H9 (cell line): Measurements from ENCODE around the gene GPR50. TPM values are rescaled to one million over a fixed set of nuclear protein-coding genes. Genes with fewer than 3 reads are reported as not detected.
A peak's percentile ranks its signal among the peaks of the same experiment; 100 is the strongest.

ENCODE experiments used
- DNase-seq: peaks from one replicate; pipeline ENCODE4 v3.0.0-alpha.2; 2017
- H2AFZ ChIP-seq: one replicate; pipeline ENCODE4 v1.6.1; 2013; ENCODE audit warnings: mild to moderate bottlenecking, low read length, control low read depth, moderate library complexity
- H2AK5ac ChIP-seq: 2 replicates; pipeline ENCODE4 v1.6.1; 2013; ENCODE audit warnings: low read length, control low read depth, mixed read lengths; ENCODE audit not compliant: insufficient read length
- H2BK120ac ChIP-seq: one replicate; pipeline ENCODE4 v1.6.1; 2013; ENCODE audit warnings: low read depth, mild to moderate bottlenecking, low read length, control low read depth, inconsistent platforms; ENCODE audit not compliant: poor library complexity, severe bottlenecking
- H2BK12ac ChIP-seq: 2 replicates; pipeline ENCODE4 v1.6.1; 2013; ENCODE audit warnings: low read length, control low read depth, mixed read lengths, low read depth; ENCODE audit not compliant: insufficient read length
- H2BK15ac ChIP-seq: 2 replicates; pipeline ENCODE4 v1.6.1; 2013; ENCODE audit warnings: low read depth, low read length, control low read depth
- H2BK20ac ChIP-seq: one replicate; pipeline ENCODE4 v1.6.1; 2013; ENCODE audit warnings: low read depth, mild to moderate bottlenecking, low read length, control low read depth, inconsistent platforms; ENCODE audit not compliant: poor library complexity, severe bottlenecking
- H2BK5ac ChIP-seq: 2 replicates; pipeline ENCODE4 v1.6.1; 2013; ENCODE audit warnings: low read length, control low read depth, mixed read lengths; ENCODE audit not compliant: insufficient read length
- H3K14ac ChIP-seq: 2 replicates; pipeline ENCODE4 v1.6.1; 2013; ENCODE audit warnings: low read length, control low read depth; ENCODE audit not compliant: insufficient read depth
- H3K18ac ChIP-seq: 2 replicates; pipeline ENCODE4 v1.6.1; 2013; ENCODE audit warnings: low read depth, mild to moderate bottlenecking, mixed read lengths, low read length, control low read depth; ENCODE audit not compliant: insufficient read length
- H3K23ac ChIP-seq: 2 replicates; pipeline ENCODE4 v1.6.1; 2013; ENCODE audit warnings: low read length, control low read depth, mixed read lengths, low read depth; ENCODE audit not compliant: insufficient read length
- H3K23me2 ChIP-seq: 2 replicates; pipeline ENCODE4 v1.6.1; 2013; ENCODE audit warnings: low read depth, mild to moderate bottlenecking, mixed read lengths, low read length, control low read depth; ENCODE audit not compliant: insufficient read length, poor library complexity, severe bottlenecking
- H3K27ac ChIP-seq: 2 replicates; pipeline ENCODE4 v1.5.1; 2013; ENCODE audit warnings: low read length, control low read depth, mixed read lengths, low read depth; ENCODE audit not compliant: insufficient read length
- H3K27me3 ChIP-seq: 2 replicates; pipeline ENCODE4 v1.6.1; 2013; ENCODE audit warnings: low read length, control low read depth, inconsistent platforms; ENCODE audit not compliant: insufficient read depth
- H3K4ac ChIP-seq: 2 replicates; pipeline ENCODE4 v1.6.1; 2013; ENCODE audit warnings: low read depth, mild to moderate bottlenecking, control low read depth, inconsistent platforms, low read length, moderate library complexity
- H3K4me1 ChIP-seq: 2 replicates; pipeline ENCODE4 v1.6.1; 2013; ENCODE audit warnings: low read length, control low read depth, inconsistent platforms; ENCODE audit not compliant: insufficient read depth
- H3K4me2 ChIP-seq: 2 replicates; pipeline ENCODE4 v1.6.1; 2013; ENCODE audit warnings: low read length, control low read depth, mixed read lengths; ENCODE audit not compliant: insufficient read length, insufficient read depth
- H3K56ac ChIP-seq: 2 replicates; pipeline ENCODE4 v1.6.1; 2013; ENCODE audit warnings: low read depth, mild to moderate bottlenecking, mixed read lengths, low read length, control low read depth; ENCODE audit not compliant: insufficient read length
- H3K79me1 ChIP-seq: 2 replicates; pipeline ENCODE4 v1.6.1; 2013; ENCODE audit warnings: low read depth, mild to moderate bottlenecking, moderate library complexity, low read length, control low read depth, inconsistent platforms; ENCODE audit not compliant: insufficient read depth, poor library complexity, severe bottlenecking
- H3K79me2 ChIP-seq: 2 replicates; pipeline ENCODE4 v1.6.1; 2013; ENCODE audit warnings: low read length, control low read depth, inconsistent platforms; ENCODE audit not compliant: insufficient read depth
- H3K9ac ChIP-seq: 2 replicates; pipeline ENCODE4 v1.6.1; 2013; ENCODE audit warnings: low read length, control low read depth, mixed read lengths; ENCODE audit not compliant: insufficient read length; ENCODE audit errors: extremely low read depth
- H3K9me3 ChIP-seq: one replicate; pipeline ENCODE4 v1.6.1; 2013; ENCODE audit warnings: low read depth, low read length, inconsistent platforms; ENCODE audit not compliant: control insufficient read depth
- H3T11ph ChIP-seq: one replicate; pipeline ENCODE4 v1.6.1; 2013; ENCODE audit warnings: mild to moderate bottlenecking, low read length, control low read depth, inconsistent platforms
- H4K20me1 ChIP-seq: one replicate; pipeline ENCODE4 v1.6.1; 2013; ENCODE audit not compliant: control insufficient read depth, insufficient read length, insufficient read depth
- H4K5ac ChIP-seq: 2 replicates; pipeline ENCODE4 v1.6.1; 2013; ENCODE audit warnings: low read depth, mild to moderate bottlenecking, mixed read lengths, low read length, control low read depth; ENCODE audit not compliant: insufficient read length
- H4K8ac ChIP-seq: replicated peaks from 2 replicates; pipeline ENCODE4 v1.6.1; 2013; ENCODE audit warnings: low read length, control low read depth, mixed read lengths, low read depth; ENCODE audit not compliant: insufficient read length
- H4K91ac ChIP-seq: 2 replicates; pipeline ENCODE4 v1.6.1; 2013; ENCODE audit warnings: low read depth, mild to moderate bottlenecking, moderate library complexity, mixed read lengths, low read length, control low read depth; ENCODE audit not compliant: insufficient read length
- H3K27ac Mint-ChIP-seq, 3 experiments: 2 replicates in 2 of 3; 3 replicates in 1 of 3; pipeline ENCODE4 v1.8.0; 2020 to 2021; ENCODE audit warnings: mixed read lengths in 3 of 3, mild to moderate bottlenecking in 1 of 3, moderate library complexity in 1 of 3
- H3K27me3 Mint-ChIP-seq: 2 replicates; pipeline ENCODE4 v1.8.0; 2021; ENCODE audit warnings: low read depth, mild to moderate bottlenecking, moderate library complexity, mixed read lengths
- H3K36me3 Mint-ChIP-seq, 3 experiments: 2 replicates in 2 of 3; 3 replicates in 1 of 3; pipeline ENCODE4 v1.8.0; 2020 to 2021; ENCODE audit warnings: low read depth in 3 of 3, mixed read lengths in 3 of 3; ENCODE audit not compliant: insufficient read depth in 1 of 3
- H3K4me1 Mint-ChIP-seq, 2 experiments: 2 replicates each; pipeline ENCODE4 v1.8.0; 2020; ENCODE audit warnings: mixed read lengths in 2 of 2
- H3K4me3 Mint-ChIP-seq, 2 experiments: 2 replicates in 1 of 2; 3 replicates in 1 of 2; pipeline ENCODE4 v1.8.0; 2020 to 2021; ENCODE audit warnings: mild to moderate bottlenecking in 2 of 2, mixed read lengths in 2 of 2, moderate library complexity in 1 of 2
- H3K9me3 Mint-ChIP-seq, 2 experiments: 2 replicates in 1 of 2; 3 replicates in 1 of 2; pipeline ENCODE4 v1.8.0; 2020; ENCODE audit warnings: mild to moderate bottlenecking in 2 of 2, mixed read lengths in 2 of 2, moderate library complexity in 1 of 2
- WGBS: extraction: QIAGEN DNeasy Blood & Tissue Kit; methylation state at CpG from one replicate; pipeline ENCODE4 v1.1.7; 2013; ENCODE audit warnings: missing lambda C conversion rate, low lambda C conversion rate, mixed read lengths; ENCODE audit not compliant: insufficient read length; ENCODE audit errors: extremely low coverage; 5-methylcytosine and 5-hydroxymethylcytosine counted together
- total RNA-seq: library from RNA; stranded (reverse); gene quantifications from 2 replicates; pipeline ENCODE4 v1.2.1, GENCODE V29; 2021
- TF ChIP-seq, protein P1 (sequence below): fragments of 200-600 bp; sonication (generic); conservative IDR thresholded peaks from 3 replicates; pipeline ENCODE4 v1.8.0; 2021; ENCODE audit warnings: antibody characterized with exemption, mild to moderate bottlenecking

The GPR50 gene
- total RNA-seq, 1 experiment from 2014 or later = 12.2 TPM

DNA sequence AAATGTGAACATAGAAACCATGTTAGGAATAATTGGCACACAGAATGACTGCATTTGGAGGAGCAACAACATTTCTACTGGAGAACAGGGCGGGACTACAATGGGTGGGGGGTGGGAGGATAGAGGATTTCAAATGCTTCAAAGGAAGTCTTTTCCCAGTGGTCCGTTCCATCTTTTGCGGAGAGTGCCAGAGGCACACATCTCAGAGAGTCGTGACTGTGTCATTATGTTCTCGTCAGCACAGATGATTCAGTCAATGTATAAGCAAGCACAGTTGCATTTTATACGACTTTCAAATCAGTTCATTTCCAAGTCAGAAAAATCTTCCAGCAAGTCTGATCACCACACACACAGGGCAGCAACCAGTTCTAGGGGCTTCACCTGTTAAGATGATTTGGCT lies 22.7 kb upstream of the GPR50 start:
- H3K9me3 ChIP-seq = peaks cover 29% of the 10 kb centered on the region
- no peak overlapping the region for H2BK120ac ChIP-seq
- H3K36me3 Mint-ChIP-seq = peaks cover 0 to 2% (median 0%) of the 10 kb centered on the region in 3 experiments; a peak in 1 of 7 replicates
- no peak overlapping the region for H3K27ac Mint-ChIP-seq
- H2AK5ac ChIP-seq = no peak overlapping the region
- no peak overlapping the region for H2AFZ ChIP-seq
- H2BK20ac ChIP-seq = no peak overlapping the region
- H4K8ac ChIP-seq = no peak overlapping the region
- no peak overlapping the region for H4K91ac ChIP-seq
- peaks cover 78 to 84% of the 10 kb centered on the region in 2 experiments for H3K9me3 Mint-ChIP-seq
- no peaks in the 10 kb centered on the region for H3K79me1 ChIP-seq
- no peak overlapping the region for H2BK15ac ChIP-seq
- no peak overlapping the region for H4K5ac ChIP-seq
- no peak overlapping the region for H3K27ac ChIP-seq
- H4K20me1 ChIP-seq = no peaks in the 10 kb centered on the region
- H3K4me1 Mint-ChIP-seq = peaks cover 13 to 16% of the 10 kb centered on the region in 2 experiments
- H3K14ac ChIP-seq = no peak overlapping the region
- no peak overlapping the region for H3K4ac ChIP-seq
- no peak overlapping the region for H3K9ac ChIP-seq
- no peak overlapping the region for H2BK12ac ChIP-seq
- no peak overlapping the region for H3K23ac ChIP-seq
- no peak for DNase-seq
- no peaks in the 10 kb centered on the region for H3K79me2 ChIP-seq
- H3K4me2 ChIP-seq = peak overlapping the region; percentile 39
- H3K27me3 ChIP-seq = peaks cover 2% of the 10 kb centered on the region; the same call in 1 of the 2 replicates
- peaks cover 73% of the 10 kb centered on the region for H3K27me3 Mint-ChIP-seq
- WGBS = no CpG with 5 or more reads among the region's 6 CpGs
- H3K56ac ChIP-seq = no peak overlapping the region
- H3K18ac ChIP-seq = no peak overlapping the region
- H2BK5ac ChIP-seq = no peak overlapping the region
- H3K23me2 ChIP-seq = no peaks in the 10 kb centered on the region
- TF ChIP-seq, protein P1, sequence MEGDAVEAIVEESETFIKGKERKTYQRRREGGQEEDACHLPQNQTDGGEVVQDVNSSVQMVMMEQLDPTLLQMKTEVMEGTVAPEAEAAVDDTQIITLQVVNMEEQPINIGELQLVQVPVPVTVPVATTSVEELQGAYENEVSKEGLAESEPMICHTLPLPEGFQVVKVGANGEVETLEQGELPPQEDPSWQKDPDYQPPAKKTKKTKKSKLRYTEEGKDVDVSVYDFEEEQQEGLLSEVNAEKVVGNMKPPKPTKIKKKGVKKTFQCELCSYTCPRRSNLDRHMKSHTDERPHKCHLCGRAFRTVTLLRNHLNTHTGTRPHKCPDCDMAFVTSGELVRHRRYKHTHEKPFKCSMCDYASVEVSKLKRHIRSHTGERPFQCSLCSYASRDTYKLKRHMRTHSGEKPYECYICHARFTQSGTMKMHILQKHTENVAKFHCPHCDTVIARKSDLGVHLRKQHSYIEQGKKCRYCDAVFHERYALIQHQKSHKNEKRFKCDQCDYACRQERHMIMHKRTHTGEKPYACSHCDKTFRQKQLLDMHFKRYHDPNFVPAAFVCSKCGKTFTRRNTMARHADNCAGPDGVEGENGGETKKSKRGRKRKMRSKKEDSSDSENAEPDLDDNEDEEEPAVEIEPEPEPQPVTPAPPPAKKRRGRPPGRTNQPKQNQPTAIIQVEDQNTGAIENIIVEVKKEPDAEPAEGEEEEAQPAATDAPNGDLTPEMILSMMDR = no peak
- H3K4me3 Mint-ChIP-seq = peak overlapping the region in 1 of 2 experiments; percentile 39; a peak in 3 of 5 replicates
- H3K4me1 ChIP-seq = peaks cover 2% of the 10 kb centered on the region; the same call in 1 of the 2 replicates
- no peak overlapping the region for H3T11ph ChIP-seq
